ENCODE measurements around the gene ERBB2.

Gene ERBB2

DNA sequence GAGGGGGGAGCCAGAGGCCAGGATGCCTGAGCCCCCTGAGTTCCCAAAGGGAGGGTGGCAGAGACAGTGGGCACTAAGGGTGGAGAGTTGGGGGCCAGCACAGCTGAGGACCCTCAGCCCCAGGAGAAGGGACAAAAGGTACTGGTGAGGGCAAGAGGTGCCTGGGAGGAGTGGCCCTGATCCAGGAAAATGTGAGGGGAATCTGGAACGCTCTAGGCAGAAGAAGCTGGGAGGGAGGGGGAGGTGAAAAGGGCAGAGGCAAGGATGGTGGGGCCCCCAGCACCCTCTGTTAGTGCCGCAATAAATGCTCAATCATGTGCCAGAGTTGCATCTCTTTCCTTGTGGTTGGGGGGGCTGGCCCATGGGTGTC lies 33.6 kb upstream of the ERBB2 start:
- DNase-seq: no peak

- DNase-seq: no peak
Observed at GRCh38 chr17:39666601-39667261, 33.1 kb upstream of the ERBB2 start.

- no peak for DNase-seq
Observed at GRCh38 chr17:39667262-39667944, 32.5 kb upstream of the ERBB2 start.

GRCh38 chr17:39667945-39668924 lies 31.6 kb upstream of the ERBB2 start, which contains the start of gene PNMT:
TSS of gene PNMT (plus strand) at chr17:39668453. CDS start at chr17:39668476, 23 bp downstream.
- DNase-seq: peak; percentile 77

DNA sequence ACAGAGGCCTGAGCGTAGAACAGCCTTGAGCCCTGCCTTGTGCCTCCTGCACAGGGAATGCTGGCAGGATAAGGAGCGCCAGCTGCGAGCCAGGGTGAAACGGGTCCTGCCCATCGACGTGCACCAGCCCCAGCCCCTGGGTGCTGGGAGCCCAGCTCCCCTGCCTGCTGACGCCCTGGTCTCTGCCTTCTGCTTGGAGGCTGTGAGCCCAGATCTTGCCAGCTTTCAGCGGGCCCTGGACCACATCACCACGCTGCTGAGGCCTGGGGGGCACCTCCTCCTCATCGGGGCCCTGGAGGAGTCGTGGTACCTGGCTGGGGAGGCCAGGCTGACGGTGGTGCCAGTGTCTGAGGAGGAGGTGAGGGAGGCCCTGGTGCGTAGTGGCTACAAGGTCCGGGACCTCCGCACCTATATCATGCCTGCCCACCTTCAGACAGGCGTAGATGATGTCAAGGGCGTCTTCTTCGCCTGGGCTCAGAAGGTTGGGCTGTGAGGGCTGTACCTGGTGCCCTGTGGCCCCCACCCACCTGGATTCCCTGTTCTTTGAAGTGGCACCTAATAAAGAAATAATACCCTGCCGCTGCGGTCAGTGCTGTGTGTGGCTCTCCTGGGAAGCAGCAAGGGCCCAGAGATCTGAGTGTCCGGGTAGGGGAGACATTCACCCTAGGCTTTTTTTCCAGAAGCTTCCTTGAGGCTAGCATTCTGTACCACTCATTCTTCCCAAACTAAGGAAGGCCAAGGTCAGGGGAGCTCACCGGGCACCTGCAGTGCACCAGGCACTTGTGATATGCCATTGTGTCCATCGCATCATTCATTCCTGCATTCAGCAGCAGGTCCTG lies 29.7 kb upstream of the ERBB2 start:
- no peak for DNase-seq

- DNase-seq: no peak
Observed at GRCh38 chr17:39670746-39671145, 29.1 kb upstream of the ERBB2 start.

- DNase-seq: no peak
Observed at GRCh38 chr17:39671651-39672521, 28.0 kb upstream of the ERBB2 start.

DNA sequence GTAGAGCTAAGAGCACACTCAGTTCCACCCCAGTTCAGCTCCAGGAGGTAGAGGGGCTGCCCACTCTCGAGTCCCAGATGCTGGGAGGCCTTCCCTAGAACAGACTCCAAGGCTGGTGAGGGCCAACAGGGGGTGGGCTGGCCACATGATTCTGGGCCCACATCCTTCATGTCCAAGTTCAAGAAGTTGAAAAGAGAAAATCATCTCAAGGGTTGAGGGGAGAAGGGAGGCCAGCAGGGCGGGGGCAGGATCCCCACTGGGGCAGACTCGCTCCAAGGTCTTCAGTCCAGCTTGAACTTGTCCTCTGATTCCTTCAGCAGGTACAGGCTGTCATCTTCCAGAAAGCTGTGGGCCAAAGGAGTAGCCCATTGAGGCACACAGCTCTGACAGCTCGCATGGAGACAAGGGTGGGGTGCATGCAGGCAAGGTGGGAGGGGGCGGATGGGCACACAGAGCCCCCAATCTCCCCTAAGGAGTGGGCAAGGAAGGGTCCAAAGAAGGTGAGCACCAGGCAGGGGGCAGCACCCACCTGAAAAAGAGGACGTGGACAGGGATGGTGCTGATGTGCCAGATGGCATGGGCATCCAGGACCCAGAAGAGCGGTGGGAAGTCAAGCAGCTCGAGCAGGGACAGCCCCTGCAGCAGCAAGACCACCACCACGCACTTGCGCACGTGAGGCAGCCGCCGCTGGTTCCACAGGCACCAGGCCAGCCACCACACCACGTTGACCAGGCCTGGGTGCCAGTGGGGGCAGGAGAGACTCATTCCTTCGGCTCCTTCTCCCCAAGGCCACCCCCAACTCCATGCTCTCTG lies 27.1 kb upstream of the ERBB2 start:
- no peak for DNase-seq

- no peak for DNase-seq
Observed at GRCh38 chr17:39673335-39674081, 26.4 kb upstream of the ERBB2 start.

DNA sequence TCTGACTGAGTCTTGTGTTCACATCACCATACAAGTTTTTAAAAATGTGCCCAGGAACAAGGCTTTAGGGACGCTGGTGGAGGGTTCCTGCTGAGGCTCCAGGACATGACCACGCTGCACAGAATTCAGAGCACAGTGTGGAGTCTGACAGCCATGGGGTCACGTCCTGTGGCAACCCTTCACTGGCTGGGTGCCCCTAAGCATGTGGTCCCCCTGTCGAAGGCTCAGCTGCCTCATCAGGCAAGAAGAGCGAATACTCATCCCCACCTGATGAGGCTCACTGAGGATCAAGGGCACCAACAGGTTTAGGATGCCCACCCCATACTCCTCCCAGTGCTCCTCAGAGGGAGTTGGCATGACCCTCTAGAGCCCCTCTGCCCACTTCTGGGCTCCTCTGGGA lies 25.7 kb upstream of the ERBB2 start:
- DNase-seq: no peak

- no peak for DNase-seq
Observed at GRCh38 chr17:39674702-39675389, 25.0 kb upstream of the ERBB2 start.

- no peak for DNase-seq
Observed at GRCh38 chr17:39675390-39676082, 24.3 kb upstream of the ERBB2 start.

DNA sequence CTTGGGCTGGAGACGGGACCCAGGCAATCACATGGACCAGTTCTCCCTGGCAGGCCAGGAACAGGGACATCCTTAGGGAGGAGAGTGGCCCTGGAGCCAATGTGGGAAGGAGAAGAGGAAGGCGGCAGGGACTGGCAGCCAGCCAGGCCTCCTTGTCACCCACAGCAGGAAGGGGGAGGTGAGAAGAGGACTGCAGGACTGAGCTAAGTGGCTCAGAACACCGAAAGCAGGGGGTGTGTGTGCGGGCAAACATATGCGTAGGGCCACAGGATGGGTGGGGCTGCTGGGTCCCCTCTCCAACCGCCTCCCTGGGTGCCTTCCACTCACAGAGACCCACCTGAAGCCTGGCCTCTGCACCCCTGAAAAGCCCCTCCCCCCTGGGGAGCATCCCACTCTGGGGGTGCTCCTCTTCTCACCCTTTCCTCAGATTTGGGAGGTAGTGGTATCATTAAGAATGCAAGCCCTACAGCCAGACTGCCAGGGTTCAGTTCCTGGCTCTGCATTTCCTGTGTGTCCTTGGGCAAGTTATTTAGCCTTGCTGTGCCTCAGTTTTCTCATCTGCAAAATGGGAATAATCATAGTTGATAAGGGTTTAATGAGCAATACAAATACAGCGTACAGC lies 23.6 kb upstream of the ERBB2 start:
- no peak for DNase-seq

DNA sequence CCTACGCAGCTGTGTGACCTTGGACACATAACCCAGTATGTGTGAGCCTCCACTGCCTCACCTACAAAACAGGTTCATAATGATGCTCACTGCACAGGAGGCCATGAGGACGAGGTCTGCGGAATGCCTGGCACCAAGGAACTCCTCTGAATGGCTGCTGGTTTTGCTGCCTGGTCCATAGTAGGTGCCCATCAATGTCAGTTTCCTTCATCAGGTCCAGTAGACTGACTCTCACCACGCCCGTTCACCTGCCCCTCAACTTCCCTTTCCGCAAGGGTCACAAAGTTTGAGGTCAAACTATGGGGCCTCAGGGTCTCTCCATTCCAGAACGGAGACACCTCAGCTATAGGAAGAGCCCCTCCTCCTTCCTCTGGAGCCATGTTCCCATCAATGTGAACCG lies 22.8 kb upstream of the ERBB2 start:
- DNase-seq: no peak

- no peak for DNase-seq
Observed at GRCh38 chr17:39677542-39678339, 22.1 kb upstream of the ERBB2 start.

DNA sequence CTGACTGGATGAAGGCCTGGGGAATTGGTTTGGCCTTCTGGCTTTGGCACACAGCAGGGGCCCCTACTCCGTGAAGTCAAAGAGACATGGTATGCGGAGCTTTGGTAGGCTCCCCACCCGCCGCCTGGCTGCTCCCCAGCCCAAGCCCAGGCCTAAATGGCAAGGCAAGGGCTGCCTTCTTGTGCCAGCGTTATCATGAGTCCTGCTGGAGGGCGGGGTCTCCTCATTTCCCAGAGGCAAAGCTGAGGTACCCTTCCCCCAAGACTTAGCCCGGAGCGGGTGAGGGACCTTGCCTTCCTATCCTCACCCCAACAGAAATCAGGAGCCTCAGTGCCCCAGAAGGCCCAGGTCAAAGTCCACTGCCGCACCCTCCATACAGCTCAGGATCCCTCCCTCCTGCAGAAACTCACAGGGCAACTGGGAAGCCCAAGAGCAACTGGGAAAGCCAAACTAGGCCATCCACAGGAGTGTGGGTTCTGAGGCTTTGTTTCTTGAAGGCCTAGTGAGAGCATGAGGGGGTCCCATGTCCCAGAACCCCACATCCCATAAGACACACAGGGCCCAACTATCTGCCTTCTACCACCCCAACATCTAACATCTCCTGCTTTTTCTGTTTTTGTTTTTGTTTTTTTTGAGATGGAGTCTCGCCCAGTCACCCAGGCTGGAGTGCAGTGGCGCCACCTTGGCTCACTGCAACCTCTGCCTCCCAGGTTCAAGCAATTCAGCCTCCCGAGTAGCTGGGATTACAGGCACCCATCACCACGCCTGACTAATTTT lies 21.3 kb upstream of the ERBB2 start:
- DNase-seq: no peak
